Choroid plexus epithelial cell (primary cell): Measurements from ENCODE around the gene DNMT3A.

Experiments used
- DNase-seq: peaks from one replicate; pipeline ENCODE4 v3.0.0-alpha.2; 2010; ENCODE audit warnings: low read depth
- H3K4me3 ChIP-seq: 2 replicates; pipeline ENCODE4 v1.5.1; 2011; ENCODE audit warnings: low read depth, mild to moderate bottlenecking, control low read depth, low read length, moderate library complexity
- CTCF ChIP-seq: conservative IDR thresholded peaks from 2 replicates; pipeline ENCODE4 v1.5.1; 2011; ENCODE audit warnings: low read depth, mild to moderate bottlenecking, control low read depth, inconsistent platforms, low read length, moderate library complexity

Gene DNMT3A

GRCh38 chr2:25295621-25296020 lies 46.1 kb downstream of the DNMT3A start:
- no peak overlapping the region for H3K4me3 ChIP-seq
- DNase-seq = no peak
- no peak for TF ChIP-seq CTCF

GRCh38 chr2:25294573-25295462 lies 46.9 kb downstream of the DNMT3A start:
- peak; percentile 47 for DNase-seq
- H3K4me3 ChIP-seq = no peak overlapping the region
- no peak for TF ChIP-seq CTCF

- no peak for DNase-seq
- TF ChIP-seq CTCF = no peak
- H3K4me3 ChIP-seq = no peak overlapping the region
Observed at GRCh38 chr2:25293958-25294562, 47.7 kb downstream of the DNMT3A start.

GRCh38 chr2:25293145-25293544 lies 48.6 kb downstream of the DNMT3A start:
- no peak for TF ChIP-seq CTCF
- no peak overlapping the region for H3K4me3 ChIP-seq
- DNase-seq = no peak

- no peak overlapping the region for H3K4me3 ChIP-seq
- DNase-seq = no peak
- TF ChIP-seq CTCF = no peak
Observed at GRCh38 chr2:25292408-25292807, 49.3 kb downstream of the DNMT3A start.

- TF ChIP-seq CTCF = no peak
- H3K4me3 ChIP-seq = no peak overlapping the region
- DNase-seq = no peak
Observed at GRCh38 chr2:25290811-25291495, 50.8 kb downstream of the DNMT3A start.
